IMR-90 (cell line): ENCODE results near the gene FA2H. TPM values are rescaled to one million over a fixed set of nuclear protein-coding genes. Genes with fewer than 3 reads are reported as not detected.

Experiments used
- ATAC-seq: fragments of 200-7000 bp; cut with Tn5 transposase; 2 replicates; pipeline ENCODE4 v1.9.1; 2020; ENCODE audit warnings: low read depth, mild to moderate bottlenecking, moderate library complexity
- BruUV-seq: library from RNA; stranded (reverse); fragments of 400-500 nt; replicated peaks from 2 replicates; lab custom pipeline; 2021; lab: Mats Ljungman, UMichigan
- CTCF ChIA-PET: fragments of 300-600 bp; formaldehyde crosslinking; extraction: SDS; loops from one replicate; lab custom pipeline; 2021; ENCODE audit warnings: antibody characterized with exemption; lab: Yijun Ruan, JAX
- POLR2A ChIA-PET: fragments of 300-600 bp; sonication (Branson Sonifier 250); formaldehyde crosslinking; loops from one replicate; lab custom pipeline; 2022; ENCODE audit warnings: antibody characterized with exemption; ENCODE audit not compliant: unreplicated experiment; lab: Charles Lee
- DNase-seq: peaks from one replicate; pipeline ENCODE4 v3.0.0; 2013
- H2AFZ ChIP-seq: replicated peaks from 2 replicates; pipeline ENCODE3; 2013; ENCODE audit warnings: low read length, mild to moderate bottlenecking; ENCODE audit not compliant: poor library complexity
- H2AK5ac ChIP-seq: 2 replicates; pipeline ENCODE4 v1.6.1; 2013; ENCODE audit warnings: low read depth, low read length, inconsistent platforms
- H2AK9ac ChIP-seq: replicated peaks from 2 replicates; pipeline ENCODE3; 2013; ENCODE audit warnings: mild to moderate bottlenecking, low read depth, low read length, moderate library complexity; ENCODE audit not compliant: poor library complexity
- H2BK120ac ChIP-seq: 2 replicates; pipeline ENCODE4 v1.6.1; 2013; ENCODE audit warnings: low read depth, low read length, inconsistent platforms
- H2BK15ac ChIP-seq: 3 replicates; pipeline ENCODE4 v1.6.1; 2013; ENCODE audit warnings: low read depth, low read length, inconsistent platforms
- H2BK20ac ChIP-seq: 2 replicates; pipeline ENCODE4 v1.6.1; 2013; ENCODE audit warnings: low read depth, mild to moderate bottlenecking, inconsistent platforms, low read length, moderate library complexity
- H2BK5ac ChIP-seq: 2 replicates; pipeline ENCODE4 v1.6.1; 2013; ENCODE audit warnings: mild to moderate bottlenecking, low read depth, low read length, inconsistent platforms; ENCODE audit not compliant: poor library complexity, severe bottlenecking
- H3K14ac ChIP-seq: replicated peaks from 2 replicates; pipeline ENCODE4 v1.6.1; 2013; ENCODE audit warnings: low read depth, low read length, inconsistent platforms
- H3K18ac ChIP-seq: 2 replicates; pipeline ENCODE4 v1.6.1; 2013; ENCODE audit warnings: low read depth, low read length, control low read depth
- H3K23ac ChIP-seq: 2 replicates; pipeline ENCODE4 v1.6.1; 2013; ENCODE audit warnings: low read depth, low read length, inconsistent platforms
- H3K27ac ChIP-seq: 2 replicates; pipeline ENCODE4 v1.5.1; 2013; ENCODE audit warnings: mild to moderate bottlenecking, control low read depth, low read length; ENCODE audit not compliant: insufficient read depth
- H3K27me3 ChIP-seq: 2 replicates; pipeline ENCODE4 v1.6.1; 2013; ENCODE audit warnings: low read length; ENCODE audit not compliant: control insufficient read depth, insufficient read depth
- H3K36me3 ChIP-seq: 2 replicates; pipeline ENCODE4 v1.6.1; 2013; ENCODE audit warnings: low read length, mixed read lengths; ENCODE audit not compliant: control insufficient read depth, insufficient read depth
- H3K4ac ChIP-seq: 2 replicates; pipeline ENCODE4 v1.6.1; 2013; ENCODE audit warnings: low read depth, low read length, inconsistent platforms
- H3K4me1 ChIP-seq: 2 replicates; pipeline ENCODE4 v1.6.1; 2013; ENCODE audit warnings: low read length, mixed read lengths; ENCODE audit not compliant: control insufficient read depth, insufficient read depth
- H3K4me2 ChIP-seq: 2 replicates; pipeline ENCODE4 v1.6.1; 2013; ENCODE audit warnings: low read depth, mild to moderate bottlenecking, control low read depth, low read length, moderate library complexity
- H3K4me3 ChIP-seq: 2 replicates; pipeline ENCODE4 v1.5.1; 2013; ENCODE audit warnings: low read depth, mild to moderate bottlenecking, control low read depth, low read length, moderate library complexity; ENCODE audit not compliant: insufficient read depth
- H3K56ac ChIP-seq: 2 replicates; pipeline ENCODE4 v1.6.1; 2013; ENCODE audit warnings: low read length, inconsistent platforms; ENCODE audit not compliant: insufficient read depth; ENCODE audit errors: extremely low read depth
- H3K79me1 ChIP-seq, 2 experiments: 2 replicates each; pipeline ENCODE4 v1.6.1; 2013; ENCODE audit warnings: low read length in 2 of 2, inconsistent platforms in 1 of 2, low read depth in 1 of 2
- H3K9ac ChIP-seq: 2 replicates; pipeline ENCODE4 v1.6.1; 2013; ENCODE audit warnings: low read depth, low read length, control low read depth
- H3K9me1 ChIP-seq: 2 replicates; pipeline ENCODE4 v1.6.1; 2013; ENCODE audit warnings: low read length, inconsistent platforms; ENCODE audit not compliant: insufficient read depth
- H3K9me3 ChIP-seq: 2 replicates; pipeline ENCODE4 v1.6.1; 2013; ENCODE audit warnings: low read length; ENCODE audit not compliant: control insufficient read depth, insufficient read depth
- H4K20me1 ChIP-seq: 2 replicates; pipeline ENCODE4 v1.6.1; 2013; ENCODE audit warnings: low read length, inconsistent platforms; ENCODE audit not compliant: insufficient read depth
- H4K5ac ChIP-seq: 2 replicates; pipeline ENCODE4 v1.6.1; 2013; ENCODE audit warnings: mild to moderate bottlenecking, low read depth, low read length, control low read depth
- H4K8ac ChIP-seq, 2 experiments: 2 replicates each; pipeline ENCODE4 v1.6.1; 2013; ENCODE audit warnings: low read depth in 2 of 2, low read length in 2 of 2, control low read depth in 1 of 2, inconsistent platforms in 1 of 2
- H4K91ac ChIP-seq: 2 replicates; pipeline ENCODE4 v1.6.1; 2013; ENCODE audit warnings: low read depth, low read length, inconsistent platforms; ENCODE audit not compliant: insufficient read depth
- FOS ChIP-seq: fragments of 150-350 bp; IDR thresholded peaks from 2 replicates; pipeline ENCODE4 v1.6.1; 2016; ENCODE audit warnings: low read depth, low read length
- USF2 ChIP-seq: fragments of 150-350 bp; IDR thresholded peaks from 2 replicates; pipeline ENCODE4 v1.6.1; 2017; ENCODE audit warnings: mild to moderate bottlenecking, antibody characterized with exemption, low read length, low read depth
- WGBS, 2 experiments: methylation state at CpG; one replicate each; pipeline versions ENCODE4 v1.1.5 to v1.1.7; 2013; ENCODE audit warnings: missing lambda C conversion rate in 2 of 2; ENCODE audit not compliant: insufficient read length in 1 of 2; ENCODE audit errors: extremely low coverage in 2 of 2; 5-methylcytosine and 5-hydroxymethylcytosine counted together
- dilution Hi-C: fragments of 300-500 bp; cut with HindIII; formaldehyde crosslinking; loops from one replicate; pipeline ENCODE4 v1.14.3; 2018; ENCODE audit warnings: low sequenced_read_pairs; ENCODE audit not compliant: unreplicated experiment
- in situ Hi-C: fragments of 300-500 bp; cut with MboI; formaldehyde crosslinking; loops from 3 replicates; pipeline ENCODE4 v1.14.3; 2019; ENCODE audit warnings: low sequenced_read_pairs, inconsistent platforms, mixed read lengths
- intact Hi-C: fragments of 100-400 bp; cut with micrococcal nuclease; formaldehyde crosslinking; loops from 2 replicates; pipeline ENCODE4 v1.10.0; 2022
- polyA plus RNA-seq, 3 experiments: library from polyadenylated mRNA; depleted of rRNA; stranded (reverse); fragments of >200 nt; gene quantifications; 2 replicates each; pipeline ENCODE4 v1.2.3, GENCODE V29; 2012; ENCODE audit warnings: low replicate concordance in 1 of 3
- total RNA-seq: library from RNA; depleted of rRNA; stranded (reverse); fragments of >200 nt; gene quantifications from 2 replicates; pipeline ENCODE4 v1.2.3, GENCODE V29; 2012

FA2H gene
- total and polyA plus RNA-seq, 2 of the 4 experiments (the other 2 are of a cell fraction): not detected

GRCh38 chr16:74795104-74795503, 20.5 kb upstream of the FA2H start:
- Histone ChIP-seq H3K27ac (no peak overlapping the region), H2BK120ac (no peak overlapping the region), H4K8ac (no peak overlapping the region), H2AK5ac (no peak overlapping the region), H3K18ac (no peak overlapping the region), H4K5ac (no peak overlapping the region), H4K91ac (no peak overlapping the region), H2AK9ac (no peak overlapping the region), H3K4ac (no peak overlapping the region), H2BK15ac (no peak overlapping the region), H2BK20ac (no peak overlapping the region), H2AFZ (no peak overlapping the region), H3K23ac (no peak overlapping the region), H3K36me3 (no peaks in the 10 kb centered on the region), H3K9me3 (no peaks in the 10 kb centered on the region), H3K79me1 (no peaks in the 10 kb centered on the region), H3K4me3 (no peak overlapping the region), H3K9me1 (no peaks in the 10 kb centered on the region), H3K56ac (no peak overlapping the region), H2BK5ac (no peak overlapping the region), H3K27me3 (peaks cover 16% of the 10 kb centered on the region), H3K9ac (no peak overlapping the region), H4K20me1 (no peaks in the 10 kb centered on the region), H3K14ac (no peak overlapping the region), H3K4me1 (no peaks in the 10 kb centered on the region), H3K4me2 (no peak overlapping the region)
- TF ChIP-seq USF2 (no peak), FOS (no peak)
- ChIA-PET POLR2A (no interaction called here), CTCF (no interaction called here)
- no CpG with 5 or more reads among the region's 2 CpGs for WGBS, 2 experiments
- dilution Hi-C loops: no loop called here
- no peak for ATAC-seq
- DNase-seq: no peak
- BruUV-seq: no TSS peak
- in situ Hi-C loops: no loop called here
- intact Hi-C loops: no loop called here
